Midbrain (tissue), 1 donor: ENCODE measurements around the gene CDC14B.
"Not testable (repeated sequence)": the region's sequence is repeated elsewhere in the genome, so short reads cannot be mapped to it uniquely, and the experiment has no call there.

Experiments
- DNase-seq: peaks from one replicate; lab custom pipeline; 2025; lab: John Stamatoyannopoulos, UW

Gene CDC14B

GRCh38 chr9:96550659-96551058 is 69.0 kb downstream of the CDC14B start:
- no peak for DNase-seq

GRCh38 chr9:96543131-96543530 is 76.5 kb downstream of the CDC14B start:
- DNase-seq: not testable (repeated sequence)

GRCh38 chr9:96540106-96540505 is 79.5 kb downstream of the CDC14B start:
- no peak for DNase-seq

- no peak for DNase-seq
Measured at GRCh38 chr9:96532173-96532572, 87.5 kb downstream of the CDC14B start.

- DNase-seq: no peak
Measured at GRCh38 chr9:96524764-96525163, 94.9 kb downstream of the CDC14B start.

GRCh38 chr9:96524045-96524444 is 95.6 kb downstream of the CDC14B start:
- no peak for DNase-seq

GRCh38 chr9:96523374-96523773 is 96.3 kb downstream of the CDC14B start:
- no peak for DNase-seq

- DNase-seq: no peak
Measured at GRCh38 chr9:96522366-96522765, 97.3 kb downstream of the CDC14B start.

- no peak for DNase-seq
Measured at GRCh38 chr9:96519787-96520186, 99.9 kb downstream of the CDC14B start.

GRCh38 chr9:96519095-96519494 is 100.5 kb downstream of the CDC14B start:
- DNase-seq: no peak

- no peak for DNase-seq
Measured at GRCh38 chr9:96515621-96516470, 103.8 kb downstream of the CDC14B start.

- no peak for DNase-seq
Measured at GRCh38 chr9:96514800-96515158, 104.9 kb downstream of the CDC14B start.

GRCh38 chr9:96514108-96514799 is 105.4 kb downstream of the CDC14B start:
- DNase-seq: no peak

- DNase-seq: no peak
Measured at GRCh38 chr9:96513622-96514021, 106.0 kb downstream of the CDC14B start.

- no peak for DNase-seq
Measured at GRCh38 chr9:96512240-96512639, 107.4 kb downstream of the CDC14B start.

- no peak for DNase-seq
Measured at GRCh38 chr9:96510258-96510657, 109.4 kb downstream of the CDC14B start.

- no peak for DNase-seq
Measured at GRCh38 chr9:96509848-96510247, 109.8 kb downstream of the CDC14B start.

GRCh38 chr9:96509026-96509425 is 110.6 kb downstream of the CDC14B start:
- DNase-seq: no peak

- DNase-seq: no peak
Measured at GRCh38 chr9:96508227-96508940, 111.3 kb downstream of the CDC14B start.

- no peak for DNase-seq
Measured at GRCh38 chr9:96505316-96505991, 114.2 kb downstream of the CDC14B start.

- no peak for DNase-seq
Measured at GRCh38 chr9:96503918-96504317, 115.7 kb downstream of the CDC14B start.

- not testable (repeated sequence) for DNase-seq
Measured at GRCh38 chr9:96503374-96503748, 116.3 kb downstream of the CDC14B start.
